Transverse colon (tissue), 4 donors: ENCODE measurements around the gene DHRSX. TPM values are rescaled to one million over a fixed set of nuclear protein-coding genes. Genes with fewer than 3 reads are reported as not detected.
"Not testable (repeated sequence)": the region's sequence is repeated elsewhere in the genome, so short reads cannot be mapped to it uniquely, and the experiment has no call there.

Experiments used
- DNase-seq: peaks from one replicate; pipeline ENCODE4 v3.0.0-alpha.2; 2019
- H3K27ac ChIP-seq, 4 donors: fragments of 200-600 bp; sonication (generic); 2 replicates each; pipeline ENCODE4 v1.5.1; 2016 to 2018; ENCODE audit warnings: inconsistent platforms in 4 of 4
- H3K27me3 ChIP-seq: fragments of 200-600 bp; sonication (generic); 2 replicates; pipeline ENCODE4 v1.5.1; 2017; ENCODE audit warnings: inconsistent platforms
- H3K36me3 ChIP-seq, 4 donors: fragments of 200-600 bp; sonication (generic); 2 replicates each; pipeline ENCODE4 v1.5.1; 2017 to 2019; ENCODE audit warnings: inconsistent platforms in 4 of 4
- H3K4me1 ChIP-seq, 4 donors: fragments of 200-600 bp; sonication (generic); 2 replicates each; pipeline ENCODE4 v1.5.1; 2017 to 2020; ENCODE audit warnings: inconsistent platforms in 4 of 4
- H3K4me3 ChIP-seq, 4 donors: fragments of 200-600 bp; sonication (generic); 1 replicate in 1 of 4; 2 replicates in 3 of 4; pipeline versions ENCODE4 v1.5.1 to v1.6.1; 2017 to 2019; ENCODE audit warnings: inconsistent platforms in 4 of 4
- H3K9me3 ChIP-seq, 2 donors: fragments of 200-600 bp; sonication (generic); 2 replicates each; pipeline ENCODE4 v1.5.1; 2017 to 2019; ENCODE audit warnings: inconsistent platforms in 2 of 2
- EP300 ChIP-seq: sonication (generic); formaldehyde crosslinking; IDR thresholded peaks from one replicate; pipeline ENCODE4 v1.6.1; 2017; ENCODE audit warnings: antibody characterized with exemption, low read depth
- POLR2A ChIP-seq: fragments of 450-650 bp; IDR thresholded peaks from one replicate; pipeline ENCODE4 v1.6.1; 2016; ENCODE audit warnings: antibody characterized with exemption, mild to moderate bottlenecking, moderate library complexity
- POLR2AphosphoS5 ChIP-seq, 3 donors: sonication (generic); formaldehyde crosslinking; IDR thresholded peaks; one replicate each; pipeline ENCODE4 v1.6.1; 2016; ENCODE audit warnings: antibody characterized with exemption in 3 of 3
- WGBS, 2 donors: methylation state at CpG; one replicate each; pipeline ENCODE4 v1.1.5; 2018; ENCODE audit warnings: low coverage in 1 of 2; 5-methylcytosine and 5-hydroxymethylcytosine counted together
- in situ Hi-C, 4 donors: fragments of 200-750 bp; cut with MboI; loops; one replicate each; pipeline versions ENCODE4 v1.15.0 to v1.15.1; 2017; ENCODE audit warnings: low sequenced_read_pairs in 3 of 4, low pct_ligation_motif_present in 1 of 4, low pct_unique_long_range_greater_than_20kb in 1 of 4
- intact Hi-C: fragments of 100-400 bp; cut with DNase I; formaldehyde crosslinking; loops from one replicate; pipeline ENCODE4 v1.15.1; 2023; ENCODE audit warnings: low total_unique reads
- total RNA-seq, 4 donors: library from RNA; depleted of rRNA; stranded (reverse); fragments of >200 nt; gene quantifications; one replicate each; pipeline ENCODE4 v1.1.0, GENCODE V29; 2016
- TF ChIP-seq, protein P1 (sequence below), 5 experiments: fragments of 200-600 bp in 3 of 5; fragments of 450-650 bp in 2 of 5; sonication (generic) in 3 of 5; IDR thresholded peaks; 1 replicate in 2 of 5; 2 replicates in 3 of 5; pipeline ENCODE4 v1.5.1; 2016 to 2017; ENCODE audit warnings: antibody characterized with exemption in 5 of 5, inconsistent platforms in 3 of 5, mild to moderate bottlenecking in 2 of 5, moderate library complexity in 1 of 5

The DHRSX gene
- total RNA-seq, 4 donors from 2014 or later = 27.9 to 39.9 (median 33.9) TPM

DNA sequence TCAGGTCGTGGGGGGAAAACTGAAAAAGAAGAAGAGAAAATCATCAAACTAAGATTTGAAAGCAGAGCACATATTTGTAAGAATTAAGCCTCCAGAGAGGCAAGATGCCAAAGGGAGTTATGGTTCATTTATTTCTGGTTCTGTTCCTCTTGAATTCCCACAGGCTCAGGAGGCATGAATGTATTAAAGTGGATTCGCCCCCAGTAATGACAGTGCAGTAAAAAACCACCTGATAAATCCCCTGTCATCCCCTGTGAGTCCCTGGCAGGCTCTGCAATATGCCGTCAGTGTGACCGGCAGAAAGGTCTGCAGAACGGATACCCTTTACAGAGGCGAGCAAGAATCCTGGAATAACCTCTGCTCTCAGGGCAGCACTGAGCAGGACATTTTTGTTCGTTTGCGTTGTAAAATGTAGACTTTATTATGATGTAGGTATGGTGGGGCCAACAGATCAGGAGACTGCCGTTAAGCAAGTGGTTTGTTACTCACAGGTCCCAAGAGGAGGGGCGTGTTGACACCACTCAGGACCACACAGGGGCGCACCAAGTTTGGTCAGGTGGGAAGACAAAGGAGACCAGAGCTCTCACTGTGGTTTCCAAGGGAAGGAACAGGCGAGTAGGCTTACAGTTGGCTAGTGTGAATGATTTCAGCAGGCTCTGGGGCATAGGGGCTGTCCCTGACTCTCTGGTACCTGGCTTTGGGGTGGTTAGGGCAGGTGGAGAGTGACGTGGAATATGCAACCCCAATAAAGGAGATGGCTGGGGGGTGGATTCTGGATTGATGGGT lies 75.3 kb downstream of the DHRSX start:
- H3K27ac ChIP-seq = no peak overlapping the region
- no peaks in the 10 kb centered on the region for H3K4me1 ChIP-seq
- no peaks in the 10 kb centered on the region for H3K27me3 ChIP-seq
- peaks cover 0 to 16% (median 4%) of the 10 kb centered on the region in 4 donors for H3K36me3 ChIP-seq
- WGBS, 2 donors = 91 to 95% methylated on average over 6 to 13 of the region's 13 CpGs
- in situ Hi-C loops = no loop called here
- no peak for DNase-seq
- TF ChIP-seq POLR2A = no peak
- H3K4me3 ChIP-seq = no peak overlapping the region
- H3K9me3 ChIP-seq = no peaks in the 10 kb centered on the region
- intact Hi-C loops = no loop called here

DNA sequence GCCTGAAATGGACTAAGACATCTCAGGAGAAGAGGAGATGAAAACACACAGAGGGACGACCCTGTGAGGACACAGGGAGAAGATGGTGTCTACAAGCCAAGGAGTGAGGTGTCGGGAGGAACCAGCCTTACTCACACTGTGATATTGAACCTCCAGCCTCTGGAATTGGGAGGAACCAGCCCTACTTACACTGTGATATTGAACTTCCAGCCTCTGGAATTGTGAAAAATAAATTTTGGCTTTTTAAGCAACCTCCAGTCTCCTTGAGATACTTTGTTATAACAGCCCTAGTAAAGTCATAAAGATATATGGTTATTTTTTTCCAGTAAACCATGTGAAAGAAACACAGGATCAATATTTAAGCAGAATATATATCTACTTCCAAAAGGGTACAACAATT lies 76.5 kb downstream of the DHRSX start:
- Histone ChIP-seq H3K4me1 (no peaks in the 10 kb centered on the region), H3K4me3 (no peak overlapping the region), H3K9me3 (no peaks in the 10 kb centered on the region), H3K36me3 (peaks cover 0 to 16% (median 4%) of the 10 kb centered on the region in 4 donors), H3K27ac (no peak overlapping the region), H3K27me3 (no peaks in the 10 kb centered on the region)
- DNase-seq = no peak
- WGBS, 2 donors = 82 to 100% methylated on average over 1 to 2 of the region's 2 CpGs
- intact Hi-C loops = no loop called here
- TF ChIP-seq, protein P1, sequence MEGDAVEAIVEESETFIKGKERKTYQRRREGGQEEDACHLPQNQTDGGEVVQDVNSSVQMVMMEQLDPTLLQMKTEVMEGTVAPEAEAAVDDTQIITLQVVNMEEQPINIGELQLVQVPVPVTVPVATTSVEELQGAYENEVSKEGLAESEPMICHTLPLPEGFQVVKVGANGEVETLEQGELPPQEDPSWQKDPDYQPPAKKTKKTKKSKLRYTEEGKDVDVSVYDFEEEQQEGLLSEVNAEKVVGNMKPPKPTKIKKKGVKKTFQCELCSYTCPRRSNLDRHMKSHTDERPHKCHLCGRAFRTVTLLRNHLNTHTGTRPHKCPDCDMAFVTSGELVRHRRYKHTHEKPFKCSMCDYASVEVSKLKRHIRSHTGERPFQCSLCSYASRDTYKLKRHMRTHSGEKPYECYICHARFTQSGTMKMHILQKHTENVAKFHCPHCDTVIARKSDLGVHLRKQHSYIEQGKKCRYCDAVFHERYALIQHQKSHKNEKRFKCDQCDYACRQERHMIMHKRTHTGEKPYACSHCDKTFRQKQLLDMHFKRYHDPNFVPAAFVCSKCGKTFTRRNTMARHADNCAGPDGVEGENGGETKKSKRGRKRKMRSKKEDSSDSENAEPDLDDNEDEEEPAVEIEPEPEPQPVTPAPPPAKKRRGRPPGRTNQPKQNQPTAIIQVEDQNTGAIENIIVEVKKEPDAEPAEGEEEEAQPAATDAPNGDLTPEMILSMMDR (IDR thresholded peaks at IDR 0.05) = no peak
- no peak for TF ChIP-seq POLR2A
- TF ChIP-seq POLR2AphosphoS5 (IDR thresholded peaks at IDR 0.05) = no peak
- no peak for TF ChIP-seq EP300
- in situ Hi-C loops = no loop called here

DNA sequence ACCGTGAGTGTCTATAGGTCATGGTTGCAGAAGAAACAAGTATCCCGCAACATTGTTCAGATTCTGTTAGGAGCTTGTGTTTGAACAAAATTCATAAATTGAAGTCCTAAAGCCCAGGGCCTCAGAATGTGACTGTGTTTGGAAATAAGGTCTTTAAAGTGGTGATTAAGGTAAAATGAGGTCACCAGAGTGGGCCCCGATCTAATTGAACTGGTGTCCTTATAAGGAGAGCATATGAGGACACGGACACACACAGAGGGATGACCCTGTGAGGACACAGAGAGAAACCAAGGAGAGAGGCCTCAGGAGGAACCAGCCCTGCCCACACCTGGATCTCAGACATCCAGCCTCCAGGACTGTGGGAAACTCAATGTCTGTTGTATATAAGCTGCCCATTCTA lies 76.9 kb downstream of the DHRSX start:
- intact Hi-C loops = no loop called here
- WGBS, 2 donors = 71 to 80% methylated on average over 3 to 4 of the region's 4 CpGs
- no peak overlapping the region for H3K4me3 ChIP-seq
- in situ Hi-C loops = no loop called here
- no peaks in the 10 kb centered on the region for H3K9me3 ChIP-seq
- TF ChIP-seq, protein P1 (IDR thresholded peaks at IDR 0.05) = no peak
- TF ChIP-seq POLR2AphosphoS5 (IDR thresholded peaks at IDR 0.05) (no peak), EP300 (no peak), POLR2A (no peak)
- H3K36me3 ChIP-seq = peaks cover 0 to 16% (median 4%) of the 10 kb centered on the region in 4 donors
- H3K27ac ChIP-seq = no peak overlapping the region
- H3K27me3 ChIP-seq = no peaks in the 10 kb centered on the region
- DNase-seq = no peak
- H3K4me1 ChIP-seq = no peaks in the 10 kb centered on the region

DNA sequence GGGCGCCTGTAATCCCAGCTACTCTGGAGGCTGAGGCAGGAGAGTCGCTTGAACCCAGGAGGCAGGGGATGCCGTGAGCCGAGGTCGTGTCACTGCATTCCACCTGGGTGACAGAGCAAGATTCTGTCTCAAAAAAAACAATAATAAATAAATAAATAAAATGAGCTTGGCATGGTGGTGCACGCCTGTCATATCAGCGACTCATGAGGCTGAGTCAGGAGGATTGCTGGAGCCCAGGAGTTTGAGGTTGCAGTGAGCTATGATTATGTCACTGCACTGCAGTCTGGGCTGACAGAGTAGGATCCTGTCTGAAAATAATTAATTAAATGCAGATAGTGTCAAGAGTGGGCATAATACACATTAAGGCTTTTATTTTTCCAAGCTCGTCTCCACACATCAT lies 77.5 kb downstream of the DHRSX start:
- H3K9me3 ChIP-seq = no peaks in the 10 kb centered on the region
- TF ChIP-seq POLR2AphosphoS5 (IDR thresholded peaks at IDR 0.05) (no peak), EP300 (no peak), POLR2A (no peak)
- TF ChIP-seq, protein P1 (IDR thresholded peaks at IDR 0.05) = no peak
- no peak overlapping the region for H3K27ac ChIP-seq
- no peaks in the 10 kb centered on the region for H3K27me3 ChIP-seq
- H3K4me3 ChIP-seq = no peak overlapping the region
- H3K36me3 ChIP-seq = peaks cover 0 to 16% (median 4%) of the 10 kb centered on the region in 4 donors
- intact Hi-C loops = no loop called here
- no peaks in the 10 kb centered on the region for H3K4me1 ChIP-seq
- no peak for DNase-seq
- 84% methylated on average over 8 of the region's 8 CpGs; no CpG with 5 or more reads in 1 of the 2 donors for WGBS, 2 donors
- in situ Hi-C loops = no loop called here

DNA sequence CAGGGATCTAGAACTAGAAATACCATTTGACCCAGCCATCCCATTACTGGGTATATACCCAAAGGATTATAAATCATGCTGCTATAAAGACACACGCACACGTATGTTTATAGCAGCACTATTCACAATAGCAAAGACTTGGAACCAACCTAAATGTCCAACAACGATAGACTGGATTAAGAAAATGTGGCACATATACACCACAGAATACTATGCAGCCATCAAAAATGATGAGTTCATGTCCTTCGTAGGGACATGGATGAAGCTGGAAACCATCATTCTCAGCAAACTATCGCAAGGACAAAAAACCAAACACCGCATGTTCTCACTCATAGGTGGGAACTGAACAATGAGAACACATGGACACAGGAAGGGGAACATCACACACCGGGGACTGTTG lies 81.4 kb downstream of the DHRSX start:
- intact Hi-C loops, H3K27me3 ChIP-seq, H3K4me3 ChIP-seq, in situ Hi-C loops, H3K27ac ChIP-seq, H3K9me3 ChIP-seq, DNase-seq, H3K4me1 ChIP-seq: not testable (repeated sequence)
- H3K36me3 ChIP-seq = peaks cover 0 to 13% (median 3%) of the 10 kb centered on the region in 4 donors
- WGBS, 2 donors = 94% methylated on average over 5 of the region's 7 CpGs; no CpG with 5 or more reads in 1 of the 2 donors
